Fibroblast of lung (primary cell): ENCODE measurements around the gene RCAN2. TPM values are rescaled to one million over a fixed set of nuclear protein-coding genes. Genes with fewer than 3 reads are reported as not detected.

Experiments
- DNase-seq, 2 donors: peaks; one replicate each; pipeline versions ENCODE4 v3.0.0 to v3.0.0-alpha.2; 2010; ENCODE audit warnings: low read depth in 2 of 2
- H2AFZ ChIP-seq: 2 replicates; pipeline ENCODE4 v1.5.1; 2012; ENCODE audit warnings: low read length, control low read depth, inconsistent platforms
- H3K27ac ChIP-seq: 2 replicates; pipeline ENCODE4 v1.5.1; 2011; ENCODE audit warnings: low read length, control low read depth; ENCODE audit not compliant: insufficient read depth
- H3K27me3 ChIP-seq: 2 replicates; pipeline ENCODE4 v1.5.1; 2011; ENCODE audit warnings: mild to moderate bottlenecking, low read length; ENCODE audit not compliant: control insufficient read depth, insufficient read depth
- H3K36me3 ChIP-seq: 2 replicates; pipeline ENCODE4 v1.5.1; 2011; ENCODE audit warnings: low read length; ENCODE audit not compliant: control insufficient read depth, insufficient read depth
- H3K4me1 ChIP-seq: 2 replicates; pipeline ENCODE4 v1.5.1; 2011; ENCODE audit warnings: low read length; ENCODE audit not compliant: control insufficient read depth, insufficient read depth; ENCODE audit errors: extremely low read depth
- H3K4me2 ChIP-seq: 2 replicates; pipeline ENCODE4 v1.5.1; 2011; ENCODE audit warnings: low read length, control low read depth; ENCODE audit not compliant: insufficient read depth; ENCODE audit errors: extremely low read depth
- H3K4me3 ChIP-seq, 4 experiments: fragments of 200-600 bp in 1 of 4; sonication (generic) in 1 of 4; replicated peaks in 1 of 4; 2 replicates each; pipeline ENCODE4 v1.5.1; 2011 to 2016; ENCODE audit warnings: low read length in 4 of 4, low read depth in 3 of 4, mild to moderate bottlenecking in 3 of 4, control low read depth in 2 of 4, inconsistent platforms in 1 of 4, mixed read lengths in 1 of 4; ENCODE audit not compliant: insufficient read depth in 1 of 4; ENCODE audit errors: control extremely low read depth in 1 of 4
- H3K79me2 ChIP-seq: 2 replicates; pipeline ENCODE4 v1.5.1; 2012; ENCODE audit warnings: mild to moderate bottlenecking, low read length, inconsistent platforms; ENCODE audit not compliant: control insufficient read depth, insufficient read depth
- H3K9ac ChIP-seq: 2 replicates; pipeline ENCODE4 v1.5.1; 2011; ENCODE audit warnings: mild to moderate bottlenecking, low read length, control low read depth; ENCODE audit not compliant: insufficient read depth
- H3K9me3 ChIP-seq: 2 replicates; pipeline ENCODE4 v1.5.1; 2012; ENCODE audit warnings: low read depth, low read length; ENCODE audit not compliant: control insufficient read depth, insufficient read depth
- H4K20me1 ChIP-seq: 2 replicates; pipeline ENCODE4 v1.5.1; 2011; ENCODE audit warnings: low read length; ENCODE audit not compliant: control insufficient read depth, insufficient read depth; ENCODE audit errors: extremely low read depth
- EZH2 ChIP-seq: IDR thresholded peaks from 2 replicates; pipeline ENCODE4 v1.5.1; 2012; ENCODE audit warnings: low read length, control low read depth, mild to moderate bottlenecking; ENCODE audit errors: missing control alignments
- polyA plus RNA-seq, 2 donors: library from polyadenylated mRNA; depleted of rRNA in 1 of 2; stranded (reverse) in 1 of 2; unstranded in 1 of 2; fragments of >200 nt; gene quantifications; 2 replicates each; pipeline ENCODE4 v1.2.1, GENCODE V29; 2011 to 2012; ENCODE audit warnings: missing spikeins in 1 of 2
- total RNA-seq: library from RNA; depleted of rRNA; stranded (reverse); fragments of >200 nt; gene quantifications from 2 replicates; pipeline ENCODE4 v1.2.1, GENCODE V29; 2014
- TF ChIP-seq, protein P1 (sequence below), 2 donors: IDR thresholded peaks in 1 of 2; conservative IDR thresholded peaks in 1 of 2; 1 replicate in 1 of 2; 2 replicates in 1 of 2; pipeline ENCODE4 v1.5.1; 2011 to 2012; ENCODE audit warnings: low read length in 2 of 2, control low read depth in 1 of 2, inconsistent platforms in 1 of 2, low read depth in 1 of 2, mild to moderate bottlenecking in 1 of 2

The RCAN2 gene
- total and polyA plus RNA-seq, 2 donors (not counting 1 experiment from before 2014, with no cell fraction given): 11.7 to 38.0 TPM

DNA sequence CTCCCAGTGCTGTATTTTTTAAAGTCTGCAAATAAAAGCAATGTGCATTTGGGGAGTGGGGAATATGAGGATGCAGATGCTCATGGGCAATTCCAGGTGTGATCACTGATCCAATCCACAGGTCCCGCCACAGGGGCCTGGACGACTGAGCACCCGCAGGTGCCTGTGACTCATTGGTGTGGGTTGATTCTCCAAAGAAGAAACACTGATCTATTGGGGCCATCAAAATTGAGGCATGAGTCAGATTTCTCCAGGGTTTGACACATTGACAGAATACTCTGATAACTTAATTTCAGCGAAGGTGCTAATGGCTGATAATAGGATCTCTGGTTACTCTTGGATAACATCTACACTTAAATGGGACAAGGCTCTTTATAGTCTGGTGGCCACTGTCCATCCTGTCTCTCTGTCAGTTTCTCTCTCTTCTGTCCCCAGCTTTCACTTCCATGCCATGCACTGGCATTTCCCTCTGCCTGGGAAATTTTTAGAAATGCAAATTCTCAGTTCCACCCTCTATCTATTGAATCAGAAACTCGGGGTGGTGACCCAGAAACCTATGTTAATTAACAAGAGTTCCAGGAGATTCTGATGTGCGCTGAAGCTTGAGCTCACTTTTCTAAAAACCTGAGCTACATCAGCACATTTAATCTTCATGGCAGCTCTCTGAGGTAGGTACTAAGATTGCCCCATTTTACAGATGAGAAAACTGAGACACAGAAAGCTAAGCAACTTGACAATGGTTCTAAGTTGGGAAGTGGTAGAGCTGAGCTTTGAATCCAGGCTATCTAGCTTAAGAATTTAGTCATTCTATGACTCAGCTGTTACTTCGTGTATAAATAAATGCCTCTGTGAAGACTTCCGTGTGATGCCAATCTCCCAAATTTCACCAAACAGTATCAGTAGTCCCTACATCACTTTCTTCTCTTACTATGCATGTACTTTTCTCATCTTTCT lies 10.2 kb upstream of the RCAN2 start:
- H3K27me3 ChIP-seq: no peaks in the 10 kb centered on the region
- H3K27ac ChIP-seq: no peak overlapping the region
- no peak overlapping the region for H3K4me2 ChIP-seq
- no peak for TF ChIP-seq EZH2
- TF ChIP-seq, protein P1, sequence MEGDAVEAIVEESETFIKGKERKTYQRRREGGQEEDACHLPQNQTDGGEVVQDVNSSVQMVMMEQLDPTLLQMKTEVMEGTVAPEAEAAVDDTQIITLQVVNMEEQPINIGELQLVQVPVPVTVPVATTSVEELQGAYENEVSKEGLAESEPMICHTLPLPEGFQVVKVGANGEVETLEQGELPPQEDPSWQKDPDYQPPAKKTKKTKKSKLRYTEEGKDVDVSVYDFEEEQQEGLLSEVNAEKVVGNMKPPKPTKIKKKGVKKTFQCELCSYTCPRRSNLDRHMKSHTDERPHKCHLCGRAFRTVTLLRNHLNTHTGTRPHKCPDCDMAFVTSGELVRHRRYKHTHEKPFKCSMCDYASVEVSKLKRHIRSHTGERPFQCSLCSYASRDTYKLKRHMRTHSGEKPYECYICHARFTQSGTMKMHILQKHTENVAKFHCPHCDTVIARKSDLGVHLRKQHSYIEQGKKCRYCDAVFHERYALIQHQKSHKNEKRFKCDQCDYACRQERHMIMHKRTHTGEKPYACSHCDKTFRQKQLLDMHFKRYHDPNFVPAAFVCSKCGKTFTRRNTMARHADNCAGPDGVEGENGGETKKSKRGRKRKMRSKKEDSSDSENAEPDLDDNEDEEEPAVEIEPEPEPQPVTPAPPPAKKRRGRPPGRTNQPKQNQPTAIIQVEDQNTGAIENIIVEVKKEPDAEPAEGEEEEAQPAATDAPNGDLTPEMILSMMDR (conservative IDR thresholded peaks at IDR 0.05 in 1 of 2, IDR thresholded peaks at IDR 0.05 in 1 of 2; ENCODE audit: low read depth in 1 of 2, low read length in 2 of 2): no peak
- no peak overlapping the region for H2AFZ ChIP-seq
- no peaks in the 10 kb centered on the region for H3K9me3 ChIP-seq
- no peaks in the 10 kb centered on the region for H3K79me2 ChIP-seq
- H4K20me1 ChIP-seq: no peaks in the 10 kb centered on the region
- peak; percentile 10 to 24 for DNase-seq
- no peak overlapping the region for H3K9ac ChIP-seq
- no peak overlapping the region for H3K4me3 ChIP-seq
- no peaks in the 10 kb centered on the region for H3K36me3 ChIP-seq
- H3K4me1 ChIP-seq: no peaks in the 10 kb centered on the region

DNA sequence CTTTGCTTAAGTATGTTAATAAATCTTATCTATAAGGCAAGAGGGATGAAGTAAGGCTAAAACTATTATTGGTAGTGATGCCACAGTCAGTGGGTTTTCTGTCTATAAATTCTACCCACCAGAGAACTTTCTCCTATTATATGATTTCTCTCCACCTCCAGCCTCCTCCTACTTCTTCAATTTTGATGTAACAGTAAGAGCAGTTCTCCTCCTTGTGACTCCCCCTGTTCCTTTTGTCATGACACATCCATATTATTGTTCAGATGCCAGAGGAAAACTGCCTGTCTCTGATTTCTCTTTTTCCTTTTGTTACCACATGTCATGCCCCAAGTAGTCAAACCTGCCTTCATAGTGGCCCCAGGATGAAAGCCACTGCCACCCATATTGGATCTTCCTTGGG lies 9.1 kb upstream of the RCAN2 start:
- H3K79me2 ChIP-seq: no peaks in the 10 kb centered on the region
- H3K27me3 ChIP-seq: no peaks in the 10 kb centered on the region
- H3K4me3 ChIP-seq: no peak overlapping the region
- no peak overlapping the region for H2AFZ ChIP-seq
- H3K9me3 ChIP-seq: no peaks in the 10 kb centered on the region
- H3K9ac ChIP-seq: no peak overlapping the region
- H3K4me2 ChIP-seq: no peak overlapping the region
- H3K27ac ChIP-seq: no peak overlapping the region
- DNase-seq: no peak
- no peaks in the 10 kb centered on the region for H4K20me1 ChIP-seq
- H3K36me3 ChIP-seq: no peaks in the 10 kb centered on the region
- H3K4me1 ChIP-seq: no peaks in the 10 kb centered on the region
- TF ChIP-seq, protein P1 (conservative IDR thresholded peaks at IDR 0.05 in 1 of 2, IDR thresholded peaks at IDR 0.05 in 1 of 2; ENCODE audit: low read depth in 1 of 2, low read length in 2 of 2): no peak
- no peak for TF ChIP-seq EZH2

DNA sequence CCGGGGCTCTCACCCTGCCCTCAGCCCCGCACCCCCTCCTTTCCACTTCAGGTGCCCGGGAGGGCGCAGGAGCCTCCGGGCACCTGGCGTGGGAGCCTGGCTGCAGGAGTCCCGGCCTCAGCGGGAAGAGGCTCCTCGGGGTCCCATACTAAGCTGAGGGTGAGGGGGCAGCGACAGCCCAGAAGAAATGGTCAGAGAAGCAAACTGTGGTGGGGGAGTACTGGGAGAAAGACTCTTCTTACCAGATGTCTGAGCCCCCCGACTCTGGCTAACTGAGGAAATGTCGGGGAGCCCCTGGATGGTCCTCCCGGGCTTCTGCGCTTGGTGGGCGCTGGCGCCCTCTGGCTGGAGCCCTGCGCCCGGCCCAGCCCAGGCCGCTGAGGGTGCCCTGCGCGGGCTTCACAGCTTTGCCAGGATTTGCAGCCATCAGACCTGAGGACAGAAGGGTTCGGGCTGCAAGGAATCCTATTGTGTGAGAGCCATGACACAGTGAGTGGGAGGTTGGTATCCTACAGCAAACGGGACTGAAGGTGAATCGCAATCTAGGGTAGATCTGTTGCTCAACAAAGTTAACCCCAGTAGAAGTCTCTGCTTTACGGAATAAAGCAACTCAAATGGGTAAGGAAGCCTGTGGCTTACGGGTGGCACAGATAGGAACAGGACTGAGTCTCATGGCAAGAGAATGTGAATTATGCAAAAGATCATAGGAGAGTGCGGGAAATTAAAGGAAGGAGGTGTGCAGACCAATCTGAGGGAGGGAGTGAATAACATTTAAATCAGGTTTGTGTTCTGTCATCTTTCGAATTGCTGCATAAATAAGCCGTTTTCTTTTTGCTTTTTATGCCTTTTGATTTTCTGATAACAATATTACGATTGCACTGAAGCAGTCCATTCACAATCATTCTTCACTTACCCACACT lies 639 bp upstream of the RCAN2 start:
- H3K27ac ChIP-seq: no peak overlapping the region
- H3K9ac ChIP-seq: peak overlapping the region; percentile 62
- TF ChIP-seq, protein P1 (conservative IDR thresholded peaks at IDR 0.05 in 1 of 2, IDR thresholded peaks at IDR 0.05 in 1 of 2; ENCODE audit: low read depth in 1 of 2, low read length in 2 of 2): peak; percentile 65 to 71
- no peak for TF ChIP-seq EZH2
- peak overlapping the region; percentile 76 for H3K4me2 ChIP-seq
- no peaks in the 10 kb centered on the region for H3K79me2 ChIP-seq
- no peaks in the 10 kb centered on the region for H3K36me3 ChIP-seq
- H3K27me3 ChIP-seq: peaks cover 7% of the 10 kb centered on the region
- H3K9me3 ChIP-seq: no peaks in the 10 kb centered on the region
- no peaks in the 10 kb centered on the region for H3K4me1 ChIP-seq
- H4K20me1 ChIP-seq: no peaks in the 10 kb centered on the region
- peak overlapping the region; percentile 62 for H2AFZ ChIP-seq
- DNase-seq: peak; percentile 3 to 18
- peak overlapping the region; percentile 36 to 63 (median 58) for H3K4me3 ChIP-seq
